Upper lobe of right lung (tissue), 1 donor: ENCODE data around the gene UBE2S. TPM values are rescaled to one million over a fixed set of nuclear protein-coding genes. Genes with fewer than 3 reads are reported as not detected.
A peak's percentile ranks its signal among the peaks of the same experiment; 100 is the strongest.

Experiments used
- ATAC-seq: fragments of 200-7000 bp; cut with Tn5 transposase; one replicate; pipeline ENCODE4 v1.9.1; 2020; ENCODE audit warnings: mild to moderate bottlenecking, moderate library complexity
- DNase-seq: peaks from one replicate; pipeline ENCODE4 v3.0.0-alpha.2; 2020
- H3K27ac ChIP-seq: fragments of 200-600 bp; one replicate; pipeline ENCODE4 v1.8.0; 2022
- H3K27me3 ChIP-seq: fragments of 200-600 bp; one replicate; pipeline ENCODE4 v1.8.0; 2022; ENCODE audit warnings: mild to moderate bottlenecking
- H3K36me3 ChIP-seq: fragments of 200-600 bp; one replicate; pipeline ENCODE4 v1.8.0; 2022
- H3K4me1 ChIP-seq: fragments of 200-600 bp; one replicate; pipeline ENCODE4 v1.8.0; 2022
- H3K4me3 ChIP-seq: fragments of 200-600 bp; one replicate; pipeline ENCODE4 v1.8.0; 2022; ENCODE audit warnings: mild to moderate bottlenecking
- H3K9me3 ChIP-seq: fragments of 200-600 bp; one replicate; pipeline ENCODE4 v1.8.0; 2022
- CTCF ChIP-seq: fragments of 200-600 bp; IDR thresholded peaks from one replicate; pipeline ENCODE4 v1.8.0; 2022; ENCODE audit warnings: antibody characterized with exemption
- intact Hi-C: fragments of 100-400 bp; cut with DNase I; formaldehyde crosslinking; loops from one replicate; pipeline ENCODE4 v1.11.0; 2022
- total RNA-seq: library from RNA; stranded (reverse); fragmentation: NEBNext Ultra II Directional; extraction: Animal tissue kit (Norgen Biotek cat#: 25700); gene quantifications from one replicate; pipeline ENCODE4 v1.2.1, GENCODE V29; 2021
- donor health status: DM: no; HTN: yes; CAD: no; lungs with severe emphysema.

UBE2S gene
- total RNA-seq, 1 donor from 2014 or later, result 19.5 TPM

DNA sequence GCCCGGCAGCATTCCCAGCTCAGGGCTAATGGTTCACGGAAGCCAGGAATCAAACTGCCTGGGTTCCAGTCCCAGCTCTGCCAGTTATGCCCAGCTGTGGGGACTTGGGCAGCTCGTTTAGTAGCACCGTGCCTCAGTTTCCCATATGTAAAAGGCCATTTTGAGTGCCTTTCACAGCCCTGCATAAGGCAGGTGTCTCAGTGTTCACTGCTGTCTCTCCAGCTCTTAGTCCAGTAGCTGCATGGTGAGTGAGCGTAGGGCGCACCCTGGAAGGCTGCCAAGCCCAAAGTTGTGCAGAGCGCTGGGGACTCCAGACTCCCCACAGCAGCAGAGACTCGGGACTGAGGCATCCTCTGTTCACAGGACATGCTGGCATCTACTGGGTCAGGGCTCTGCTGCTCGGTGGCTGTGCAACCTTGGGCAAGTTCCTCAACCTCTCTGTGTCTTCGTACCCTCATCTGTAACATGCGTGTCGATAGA, 16.4 kb downstream of the UBE2S start:
- no peak for ATAC-seq
- no peak for TF ChIP-seq CTCF
- intact Hi-C loops, result no loop called here
- Histone ChIP-seq H3K4me3 (no peak overlapping the region), H3K4me1 (peaks cover 25% of the 10 kb centered on the region), H3K9me3 (no peaks in the 10 kb centered on the region), H3K27me3 (no peaks in the 10 kb centered on the region), H3K27ac (no peak overlapping the region), H3K36me3 (peaks cover 43% of the 10 kb centered on the region)
- no peak for DNase-seq

- no peaks in the 10 kb centered on the region for H3K27me3 ChIP-seq
- intact Hi-C loops, result no loop called here
- peaks cover 25% of the 10 kb centered on the region for H3K4me1 ChIP-seq
- H3K9me3 ChIP-seq, result no peaks in the 10 kb centered on the region
- no peak for DNase-seq
- no peak overlapping the region for H3K4me3 ChIP-seq
- H3K27ac ChIP-seq, result no peak overlapping the region
- no peak for ATAC-seq
- H3K36me3 ChIP-seq, result peaks cover 43% of the 10 kb centered on the region
- no peak for TF ChIP-seq CTCF
Observed at GRCh38 chr19:55390461-55390880, 17.1 kb downstream of the UBE2S start.

DNA sequence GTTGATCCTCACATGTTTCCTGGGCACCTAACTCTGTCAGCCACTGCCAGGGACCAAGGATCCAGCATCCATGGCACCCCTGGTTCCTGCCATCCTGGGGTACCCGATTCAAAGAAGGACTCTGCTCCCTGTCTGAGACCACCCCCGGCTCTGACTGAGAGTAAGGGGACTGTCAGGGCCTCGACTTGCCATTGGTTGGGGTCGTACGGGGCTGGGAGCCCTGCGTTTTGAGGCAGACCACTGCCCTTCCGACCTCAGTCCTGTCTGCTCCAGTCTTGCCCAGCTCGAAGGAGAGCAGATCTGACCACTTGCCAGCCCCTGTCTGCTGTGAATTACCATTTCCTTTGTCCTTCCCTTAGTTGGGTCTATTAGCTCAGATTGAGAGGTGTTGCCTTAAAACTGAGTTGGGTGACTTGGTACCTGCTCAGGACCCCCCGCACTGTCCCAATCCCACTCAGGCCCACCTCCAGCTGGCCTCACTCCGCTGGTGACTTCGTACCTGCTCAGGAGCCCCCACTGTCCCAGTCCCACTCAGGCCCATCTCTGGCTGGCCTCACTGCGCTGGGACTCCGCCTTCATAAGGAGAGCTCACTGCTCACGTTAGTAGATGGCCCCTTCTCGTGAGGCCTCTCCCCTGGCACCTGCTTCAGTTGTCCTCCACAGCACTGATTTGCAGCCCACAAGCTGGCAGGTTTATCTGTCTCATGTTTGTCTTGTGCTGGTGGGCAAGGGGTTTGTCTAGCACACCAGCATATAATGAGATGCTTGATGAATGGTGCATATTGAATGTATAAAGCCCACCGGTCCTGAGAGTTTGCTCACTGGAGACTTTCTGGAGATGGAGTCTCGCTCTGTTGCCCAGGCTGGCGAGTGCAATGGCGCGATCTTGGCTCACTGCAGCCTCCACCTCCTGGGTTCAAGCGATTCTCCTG, 17.9 kb downstream of the UBE2S start:
- H3K4me3 ChIP-seq, result no peak overlapping the region
- no peaks in the 10 kb centered on the region for H3K27me3 ChIP-seq
- peaks cover 43% of the 10 kb centered on the region for H3K36me3 ChIP-seq
- no peak for ATAC-seq
- H3K9me3 ChIP-seq, result no peaks in the 10 kb centered on the region
- DNase-seq, result no peak
- intact Hi-C loops, result no loop called here
- no peak overlapping the region for H3K27ac ChIP-seq
- peaks cover 29% of the 10 kb centered on the region for H3K4me1 ChIP-seq
- no peak for TF ChIP-seq CTCF

DNA sequence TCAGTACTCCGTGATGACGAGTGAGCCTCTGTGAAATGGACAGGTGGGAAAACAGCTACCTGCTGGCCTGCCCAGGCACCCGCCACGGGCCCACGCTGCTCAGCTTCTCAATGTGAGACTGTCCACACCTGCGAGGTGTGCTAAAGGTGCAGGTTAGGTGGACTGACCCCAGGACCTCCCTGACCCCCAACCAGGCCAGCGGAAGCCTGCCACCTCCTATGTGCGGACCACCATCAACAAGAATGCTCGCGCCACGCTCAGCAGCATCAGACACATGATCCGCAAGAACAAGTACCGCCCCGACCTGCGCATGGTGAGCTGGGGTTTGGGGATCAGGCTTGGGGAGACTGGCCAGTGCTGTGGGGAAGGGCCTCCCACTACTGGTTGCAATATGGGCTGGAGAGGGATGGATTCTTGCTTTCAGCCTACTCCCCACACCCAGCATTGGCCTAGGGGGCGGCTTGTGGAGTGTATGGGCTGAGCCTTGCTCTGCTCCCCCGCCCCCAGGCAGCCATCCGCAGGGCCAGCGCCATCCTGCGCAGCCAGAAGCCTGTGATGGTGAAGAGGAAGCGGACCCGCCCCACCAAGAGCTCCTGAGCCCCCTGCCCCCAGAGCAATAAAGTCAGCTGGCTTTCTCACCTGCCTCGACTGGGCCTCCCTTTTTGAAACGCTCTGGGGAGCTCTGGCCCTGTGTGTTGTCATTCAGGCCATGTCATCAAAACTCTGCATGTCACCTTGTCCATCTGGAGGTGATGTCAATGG, 19.7 kb downstream of the UBE2S start:
- peaks cover 36% of the 10 kb centered on the region for H3K4me1 ChIP-seq
- DNase-seq, result no peak
- intact Hi-C loops, result no loop called here

More for the DNA sequence above, 19.7 kb downstream of the UBE2S start:
- Histone ChIP-seq H3K27ac (no peak overlapping the region), H3K27me3 (no peaks in the 10 kb centered on the region), H3K4me3 (peak overlapping the region; percentile 96), H3K9me3 (no peaks in the 10 kb centered on the region), H3K36me3 (peaks cover 43% of the 10 kb centered on the region)
- TF ChIP-seq CTCF, result no peak
- no peak for ATAC-seq
